HG02981 (cell line): ENCODE measurements around the gene PEMT.

Source experiments
- ATAC-seq: cut with Tn5 transposase; IDR thresholded peaks from one replicate; pipeline ENCODE4 v1.9.1; 2021; ENCODE audit warnings: mild to moderate bottlenecking, moderate library complexity; ENCODE audit not compliant: unreplicated experiment

Gene PEMT

GRCh38 chr17:17555906-17556305, 35.6 kb downstream of the PEMT start:
- ATAC-seq: no peak

- no peak for ATAC-seq
Measured at GRCh38 chr17:17555151-17555550, 36.4 kb downstream of the PEMT start.

- no peak for ATAC-seq
Measured at GRCh38 chr17:17554266-17554665, 37.2 kb downstream of the PEMT start.

DNA sequence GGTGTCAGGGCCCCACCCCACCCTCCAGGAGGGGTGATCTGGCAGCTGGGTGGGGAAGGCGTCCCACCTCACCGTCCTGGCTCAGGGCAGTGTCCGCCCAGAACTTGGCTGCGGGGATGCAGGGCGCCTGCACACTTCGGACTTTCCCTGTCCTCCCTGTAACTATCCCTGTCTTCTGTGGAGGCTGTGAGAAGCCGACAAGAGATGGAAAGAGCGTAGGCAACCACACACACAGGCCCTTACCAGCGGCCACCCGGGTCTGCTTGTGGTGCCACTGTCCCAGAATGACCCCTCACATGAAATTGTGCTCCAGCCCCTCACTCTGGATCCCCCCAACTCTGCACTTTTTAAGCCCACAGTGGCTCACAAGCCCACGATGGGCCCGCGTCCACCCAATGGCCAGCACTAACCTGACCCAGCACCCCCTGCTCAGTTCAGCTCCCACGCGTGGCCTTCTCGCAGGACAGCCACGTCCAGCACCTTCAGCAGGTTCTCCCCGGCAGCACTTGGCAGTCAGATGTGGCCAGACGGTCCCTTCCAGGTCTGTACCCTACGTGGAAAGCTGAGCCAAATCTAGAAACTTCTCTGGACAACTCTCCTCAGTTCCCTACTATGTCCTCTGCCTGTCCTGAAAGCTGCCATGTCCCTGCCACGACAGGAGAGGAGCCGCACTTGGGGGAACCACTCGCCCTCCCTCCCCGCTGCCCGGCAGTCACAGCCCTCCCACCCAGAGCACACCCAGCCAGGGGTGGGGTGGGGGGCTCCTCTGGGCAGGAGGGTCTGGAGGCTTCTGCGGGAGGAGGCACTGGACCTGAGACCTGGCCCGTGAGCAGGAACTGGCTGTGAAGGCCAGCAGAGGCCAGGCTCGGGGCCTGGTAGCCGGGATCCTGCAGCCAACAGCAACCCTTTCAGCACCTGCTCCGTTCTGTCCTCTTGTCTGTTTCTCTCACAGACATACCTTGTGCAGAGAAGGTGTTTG, 38.0 kb downstream of the PEMT start:
- no peak for ATAC-seq

DNA sequence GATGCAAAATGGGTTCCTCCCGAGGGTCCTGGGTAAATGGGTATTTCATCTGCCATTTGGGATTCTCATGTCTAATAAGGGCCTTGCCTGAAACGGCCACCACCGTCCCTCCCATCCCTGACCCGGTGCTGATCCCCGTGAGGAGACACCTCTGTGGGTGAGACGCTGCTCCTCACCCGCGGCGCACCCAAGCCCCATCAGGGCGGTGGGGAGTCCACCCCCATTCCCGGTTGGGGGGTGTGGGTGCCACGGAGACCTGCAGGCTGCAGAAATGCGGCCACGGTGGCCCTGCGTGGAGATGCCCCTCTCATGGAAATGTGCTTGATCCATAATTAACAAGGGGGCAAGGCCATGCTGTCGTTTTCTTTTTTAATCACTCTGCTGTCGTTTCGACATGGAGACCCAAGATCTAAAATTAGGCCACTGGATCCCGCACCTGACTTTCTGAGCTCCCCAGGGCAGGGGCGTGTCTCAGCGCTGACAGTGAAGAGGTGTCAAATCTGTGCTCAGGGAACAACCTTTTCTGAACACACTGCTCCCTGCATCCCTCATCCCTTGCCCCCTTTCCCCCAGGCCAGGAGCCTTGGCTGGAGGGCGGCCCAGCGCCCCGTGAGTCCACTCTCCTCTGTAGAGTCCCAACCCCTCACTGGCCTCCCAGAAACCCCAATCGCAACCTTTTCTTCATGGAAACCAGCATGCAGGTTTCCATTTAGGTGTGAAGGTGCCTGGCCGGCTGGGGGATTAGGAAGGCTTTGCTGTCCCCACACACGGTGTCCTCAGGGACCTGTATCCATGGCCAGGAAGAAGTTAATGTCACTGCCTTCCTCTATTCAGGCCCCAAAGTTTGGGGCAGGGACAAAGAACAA, 38.9 kb downstream of the PEMT start:
- ATAC-seq: no peak

DNA sequence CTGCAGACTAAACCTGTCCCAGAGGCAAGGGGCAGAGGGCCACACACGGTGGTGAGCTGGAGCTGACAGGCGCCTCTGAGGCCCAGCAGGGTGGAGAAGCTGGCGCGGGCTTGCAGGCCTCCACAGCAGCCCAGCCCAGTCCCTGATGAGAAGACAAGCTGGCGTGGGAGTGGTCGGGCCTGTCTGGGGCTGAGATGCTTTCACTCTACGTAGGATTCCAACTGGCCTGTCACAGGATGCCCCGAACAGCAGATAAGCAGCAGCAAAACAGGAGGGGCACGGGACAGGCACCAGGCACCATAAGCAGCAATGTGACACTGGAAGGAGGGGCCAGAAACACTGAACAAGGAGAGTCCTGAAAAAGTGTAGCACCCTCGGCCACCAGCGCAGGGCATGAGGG, 40.1 kb downstream of the PEMT start:
- no peak for ATAC-seq

DNA sequence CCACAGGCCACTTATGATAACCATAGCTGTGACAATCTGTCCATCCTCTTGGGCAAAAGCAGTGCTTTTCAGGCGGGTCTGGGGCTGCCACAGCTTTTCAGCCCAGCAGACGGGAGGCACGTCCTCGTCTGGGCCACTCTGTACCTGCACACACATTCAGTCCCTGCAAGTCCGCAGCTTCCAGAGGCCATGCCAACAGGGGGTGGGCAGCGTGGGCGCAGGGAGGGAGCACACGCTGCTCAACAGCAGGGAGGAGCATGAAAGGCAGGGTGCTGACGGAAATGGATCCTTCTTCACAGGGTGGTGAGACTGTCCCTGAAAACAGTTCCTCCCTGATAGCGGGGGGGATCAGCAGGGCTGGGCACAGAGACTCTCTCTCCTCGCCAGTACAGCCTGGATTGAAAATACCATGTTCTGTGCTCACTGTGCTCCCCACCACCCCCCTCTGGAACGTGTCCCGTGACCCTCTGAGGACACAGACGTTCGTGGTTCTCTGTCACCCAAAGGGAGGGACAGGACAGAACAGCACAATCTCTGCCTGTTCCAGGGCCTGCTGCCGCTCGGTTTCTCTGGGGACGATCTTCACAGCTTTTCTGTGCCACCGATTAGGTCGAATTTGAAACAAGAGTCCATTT, 41.7 kb downstream of the PEMT start:
- ATAC-seq: no peak

GRCh38 chr17:17548044-17548443, 43.5 kb downstream of the PEMT start:
- ATAC-seq: no peak

DNA sequence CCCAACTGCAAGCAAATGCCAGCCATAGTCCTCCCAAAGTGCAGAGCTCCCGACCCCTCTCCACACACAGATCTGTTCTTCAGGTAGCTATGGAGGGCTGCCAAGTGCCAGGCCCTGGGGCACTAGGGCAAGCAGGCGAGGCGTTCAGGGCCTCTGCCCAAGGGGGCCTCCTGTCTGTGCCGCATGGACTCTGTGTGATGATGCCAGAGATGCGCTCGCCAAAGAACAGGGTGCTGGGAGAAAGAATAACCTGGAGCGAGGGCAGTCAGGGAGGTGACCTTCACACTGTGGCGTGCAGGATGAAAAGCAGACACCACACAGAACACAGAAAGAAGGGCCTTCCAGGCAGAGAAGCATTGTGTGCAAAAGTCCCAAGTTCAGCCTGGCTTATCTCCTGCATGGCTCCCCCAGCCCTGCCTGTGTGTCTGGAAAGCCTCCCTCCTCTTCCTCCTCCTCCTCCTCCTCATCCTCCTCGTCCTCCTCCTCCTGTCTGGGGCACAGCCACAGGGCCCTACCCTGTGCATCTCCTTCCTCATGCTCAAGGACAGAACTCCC, 44.2 kb downstream of the PEMT start:
- ATAC-seq: no peak

- no peak for ATAC-seq
Measured at GRCh38 chr17:17546399-17547185, 44.9 kb downstream of the PEMT start.

DNA sequence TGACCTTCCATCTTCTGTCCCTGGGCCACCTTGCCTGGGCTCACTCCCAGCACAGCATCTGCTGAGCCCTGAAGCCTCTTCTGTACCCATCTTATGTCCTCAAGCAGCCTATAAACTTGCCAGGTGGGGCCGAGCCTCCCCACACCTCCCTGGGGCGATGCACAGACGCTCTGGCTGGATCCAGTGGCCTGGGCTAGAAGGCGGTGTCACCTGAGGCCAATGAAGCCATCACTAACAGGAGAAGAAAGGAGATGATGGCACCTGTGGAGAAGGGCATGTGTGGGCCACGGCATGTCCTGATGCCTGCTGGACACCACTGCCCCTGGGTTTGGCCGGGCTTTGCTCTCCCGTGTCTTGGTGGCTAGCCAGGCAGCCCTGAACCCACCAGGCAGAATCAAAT, 45.5 kb downstream of the PEMT start:
- no peak for ATAC-seq

DNA sequence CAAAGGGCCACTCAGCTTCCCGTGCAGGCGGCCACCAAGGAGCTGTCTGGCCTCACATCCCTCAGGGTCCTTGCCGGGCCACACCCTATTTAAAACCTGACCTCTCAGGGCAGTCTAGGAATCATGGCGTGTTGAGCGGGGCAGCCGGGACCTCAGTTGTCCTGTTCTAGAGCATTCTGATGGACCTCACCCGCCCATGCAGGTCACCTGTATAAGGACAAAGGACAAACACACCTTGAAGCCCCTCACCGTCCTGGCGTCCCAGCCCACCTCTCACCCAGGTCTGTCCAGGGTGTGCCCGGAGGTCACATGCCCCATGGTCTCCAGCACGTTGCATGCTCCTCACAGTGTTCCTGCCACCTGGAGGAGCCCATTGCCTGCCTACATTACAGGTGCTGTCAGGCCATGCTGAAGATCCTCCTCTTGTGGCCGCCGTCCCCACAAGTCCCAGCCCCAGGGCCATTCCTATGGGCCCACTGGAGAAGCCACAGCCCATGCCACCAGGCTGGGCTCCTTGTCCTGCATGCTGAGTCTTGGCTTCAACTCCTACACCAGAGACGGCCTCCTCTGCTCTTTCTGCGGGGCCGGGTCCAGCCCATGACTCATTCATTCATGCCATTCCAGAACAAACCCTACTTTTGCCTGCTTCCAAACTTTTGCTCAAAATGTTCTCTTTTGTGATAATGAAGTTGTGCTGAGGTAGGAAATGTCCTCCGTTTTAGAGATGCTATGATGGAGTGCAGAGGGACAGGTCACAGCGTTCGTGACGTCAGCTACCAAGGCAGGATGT, 46.3 kb downstream of the PEMT start:
- ATAC-seq: no peak

DNA sequence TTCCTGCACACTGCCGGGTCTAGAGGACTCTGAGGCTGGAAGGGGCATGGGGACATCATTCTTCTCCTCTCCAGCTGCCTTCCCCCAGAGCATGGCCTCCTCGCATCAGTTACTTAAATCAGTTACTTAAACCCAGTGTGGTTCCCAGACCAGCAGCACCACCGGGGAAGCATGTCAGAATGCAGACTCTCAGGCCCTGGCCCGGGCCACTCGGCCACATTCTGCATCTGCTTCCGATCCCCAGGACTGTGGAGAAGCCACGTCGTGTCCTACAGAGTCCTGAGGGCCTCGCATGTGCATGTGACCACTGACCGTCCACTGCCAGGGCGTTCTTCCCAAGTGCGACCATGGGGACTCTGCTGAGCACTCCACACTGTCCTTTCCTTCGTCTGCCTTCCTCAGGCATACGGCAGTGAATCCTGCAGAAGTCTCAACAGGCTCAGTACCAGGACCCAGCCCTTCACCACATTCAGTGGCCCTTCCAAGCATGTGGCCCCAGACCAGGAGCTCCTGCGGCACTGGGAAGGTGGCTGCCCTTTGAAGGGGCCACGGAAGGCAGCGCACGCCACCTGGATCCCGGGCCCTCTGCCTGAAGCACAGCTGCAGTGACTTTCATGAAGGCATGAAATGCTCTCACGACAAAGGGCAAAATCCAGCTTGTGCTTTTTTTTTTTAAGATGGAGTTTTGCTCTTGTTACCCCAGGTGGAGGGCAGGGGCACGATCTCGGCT, 48.4 kb downstream of the PEMT start:
- ATAC-seq: no peak

DNA sequence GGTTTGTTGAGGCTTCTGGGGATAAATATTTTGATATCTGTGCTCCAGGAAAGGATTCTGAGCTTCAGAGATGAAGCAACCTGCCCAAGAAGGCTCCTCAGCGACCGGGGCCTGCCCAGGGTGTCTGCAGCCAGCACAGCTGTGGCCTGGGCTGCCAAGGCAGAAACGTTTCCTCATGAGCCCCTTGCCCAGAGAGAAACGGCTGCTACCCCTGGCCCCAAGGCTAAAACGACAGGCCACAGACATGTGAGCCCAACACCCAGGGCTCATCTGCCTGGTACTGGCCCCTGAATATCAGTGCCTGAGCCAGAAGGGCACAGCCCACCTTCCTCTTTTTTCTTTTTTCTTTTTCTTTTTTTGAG, 49.9 kb downstream of the PEMT start:
- ATAC-seq: no peak

DNA sequence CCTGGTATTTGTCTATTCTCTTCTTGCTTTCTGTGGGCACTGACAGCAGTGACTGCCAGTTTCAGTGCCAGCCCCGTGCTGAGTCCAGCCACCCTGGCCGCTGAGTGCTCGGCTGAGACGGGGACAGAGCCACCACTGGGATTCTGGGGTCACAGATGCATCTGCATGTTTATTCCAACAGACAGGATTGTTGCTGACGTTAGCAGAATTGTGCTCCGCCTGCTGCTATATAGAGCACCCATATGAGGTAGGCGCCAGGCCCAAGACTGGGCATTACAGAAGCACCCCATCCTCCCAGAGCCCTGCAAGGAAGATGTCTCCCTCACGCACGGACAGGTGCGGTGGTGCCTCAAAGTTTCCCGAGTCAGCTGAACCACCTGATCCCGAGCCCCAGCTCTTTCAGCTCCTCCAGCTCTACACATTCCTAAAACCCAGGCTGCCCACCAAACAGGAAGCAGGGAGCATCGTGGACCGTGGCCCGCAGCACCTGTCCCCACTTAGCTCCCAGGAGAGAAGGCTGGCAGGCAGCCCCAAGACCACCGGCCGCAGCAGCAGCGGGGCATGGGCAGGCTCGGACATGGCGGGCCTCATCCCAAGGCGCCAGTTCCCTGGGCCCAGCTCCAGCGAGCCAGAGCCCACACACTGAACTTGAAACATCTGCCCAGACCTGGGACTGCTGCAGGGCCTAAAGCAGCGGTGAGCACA, 50.4 kb downstream of the PEMT start:
- no peak for ATAC-seq

DNA sequence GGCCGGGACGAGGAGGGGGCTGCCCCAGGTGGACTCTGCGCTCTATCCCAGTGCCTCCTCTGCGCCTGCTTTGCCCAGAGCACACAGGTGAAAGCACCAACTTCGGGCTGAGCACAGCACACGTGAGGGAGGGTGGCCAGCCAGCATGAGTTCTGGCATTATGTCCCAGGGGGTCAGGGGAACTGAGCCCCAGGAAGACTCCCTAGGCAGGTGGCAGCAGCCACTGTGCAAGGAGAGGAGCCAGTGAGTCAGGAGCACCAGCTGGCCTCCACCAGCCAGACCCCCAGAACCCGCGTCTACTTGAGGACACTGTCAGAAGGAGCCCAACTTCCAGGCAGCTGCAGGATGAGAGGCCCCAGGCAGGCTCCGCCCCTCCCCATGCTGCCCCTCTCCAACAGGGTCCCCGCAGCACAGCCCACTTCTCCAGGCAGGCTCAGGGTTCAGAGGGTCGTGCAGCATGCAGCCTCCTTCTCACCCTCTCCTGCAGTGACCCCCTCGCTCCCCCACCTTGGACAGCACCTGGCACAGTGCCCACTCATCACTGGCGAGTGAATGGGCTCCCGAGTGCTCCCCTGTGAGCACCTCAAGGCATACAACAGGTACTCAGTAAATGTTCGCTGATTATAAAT, 51.1 kb downstream of the PEMT start:
- ATAC-seq: no peak

GRCh38 chr17:17539591-17539990, 51.9 kb downstream of the PEMT start:
- ATAC-seq: no peak
